Measurements from ENCODE around the gene ASAP2.

ASAP2 gene

DNA sequence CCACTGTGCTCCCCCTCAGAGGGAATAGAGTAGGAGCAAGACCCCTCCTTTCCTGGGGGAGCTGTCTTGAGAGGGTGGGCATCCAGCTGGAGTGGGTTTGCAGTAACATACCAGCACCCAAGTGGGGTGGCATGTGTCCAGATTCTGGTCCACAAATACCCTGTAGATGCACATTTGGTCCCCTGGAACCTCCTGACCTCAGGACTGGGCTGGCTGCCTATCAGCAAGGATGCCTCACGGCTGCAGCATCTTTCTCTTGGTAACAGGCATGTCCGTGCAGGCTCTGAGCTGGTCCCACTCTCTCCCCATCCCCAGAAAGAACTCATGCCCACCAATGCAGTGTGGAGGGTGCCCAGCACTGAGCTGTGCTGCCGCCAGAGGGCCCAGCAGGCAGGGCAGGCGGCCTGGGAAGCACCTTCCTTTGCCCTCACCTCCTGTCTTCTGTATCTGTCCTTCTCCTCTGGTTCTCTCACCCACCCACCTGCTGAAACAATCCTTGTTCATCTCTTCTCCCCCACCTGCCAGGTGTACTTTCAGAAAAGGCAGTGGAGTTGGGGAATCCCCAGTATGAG, 169.3 kb downstream of the ASAP2 start:
- no peaks in the 10 kb centered on the region for H3K9me3 ChIP-seq (ENCODE audit: control insufficient read depth, insufficient read depth, low read length)
- H3K4me3 ChIP-seq (ENCODE audit: low read depth, low read length): no peak overlapping the region
- H3K4me1 ChIP-seq (ENCODE audit: control insufficient read depth, insufficient read depth, low read length): peaks cover 8% of the 10 kb centered on the region
- H3K27me3 ChIP-seq (ENCODE audit: control insufficient read depth, insufficient read depth, low read length): no peaks in the 10 kb centered on the region
- H3K36me3 ChIP-seq (ENCODE audit: control insufficient read depth, insufficient read depth, low read length): peaks cover 5% of the 10 kb centered on the region; the same call in 1 of the 2 replicates
- no peak overlapping the region for H3K27ac ChIP-seq (ENCODE audit: low read depth, low read length)
- no peak overlapping the region for H3K9ac ChIP-seq (ENCODE audit: low read depth, low read length)

DNA sequence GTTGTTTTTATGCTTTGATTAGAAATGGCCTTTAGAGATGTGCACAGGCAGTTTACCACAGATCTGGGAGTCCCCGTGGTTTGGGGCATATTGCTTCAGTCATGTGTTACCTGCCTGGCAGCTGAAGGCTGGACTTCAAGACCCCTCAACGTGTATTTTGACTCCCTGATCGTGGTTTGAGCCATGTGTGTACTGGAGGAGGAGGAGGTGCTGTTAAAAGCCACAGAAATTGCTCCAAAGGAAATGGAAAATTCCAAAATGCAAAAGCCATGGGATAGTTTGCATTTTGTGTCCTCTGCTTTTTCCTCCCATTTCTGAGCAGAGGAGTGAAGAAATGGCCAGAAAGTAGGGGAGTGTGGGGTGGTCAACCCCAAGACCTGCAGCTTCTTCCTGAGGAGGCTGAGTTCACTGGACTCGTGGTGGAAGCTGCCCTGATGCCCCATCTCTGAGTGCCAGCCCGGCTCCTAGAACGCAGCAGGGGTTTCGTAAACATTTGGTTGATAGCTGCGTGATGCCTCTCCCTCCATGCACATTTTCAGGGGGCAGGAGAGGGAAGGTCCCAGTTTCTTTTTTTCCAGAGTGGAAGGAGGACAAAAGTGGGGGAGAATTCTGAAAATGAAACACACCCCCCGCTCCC, 171.0 kb downstream of the ASAP2 start:
- H3K4me1 ChIP-seq (ENCODE audit: control insufficient read depth, insufficient read depth, low read length): peaks cover 8% of the 10 kb centered on the region
- H3K27ac ChIP-seq (ENCODE audit: low read depth, low read length): no peak overlapping the region
- H3K4me3 ChIP-seq (ENCODE audit: low read depth, low read length): no peak overlapping the region
- H3K36me3 ChIP-seq (ENCODE audit: control insufficient read depth, insufficient read depth, low read length): peaks cover 9% of the 10 kb centered on the region; the same call in 1 of the 2 replicates
- H3K9ac ChIP-seq (ENCODE audit: low read depth, low read length): no peak overlapping the region
- H3K9me3 ChIP-seq (ENCODE audit: control insufficient read depth, insufficient read depth, low read length): no peaks in the 10 kb centered on the region
- H3K27me3 ChIP-seq (ENCODE audit: control insufficient read depth, insufficient read depth, low read length): no peaks in the 10 kb centered on the region

DNA sequence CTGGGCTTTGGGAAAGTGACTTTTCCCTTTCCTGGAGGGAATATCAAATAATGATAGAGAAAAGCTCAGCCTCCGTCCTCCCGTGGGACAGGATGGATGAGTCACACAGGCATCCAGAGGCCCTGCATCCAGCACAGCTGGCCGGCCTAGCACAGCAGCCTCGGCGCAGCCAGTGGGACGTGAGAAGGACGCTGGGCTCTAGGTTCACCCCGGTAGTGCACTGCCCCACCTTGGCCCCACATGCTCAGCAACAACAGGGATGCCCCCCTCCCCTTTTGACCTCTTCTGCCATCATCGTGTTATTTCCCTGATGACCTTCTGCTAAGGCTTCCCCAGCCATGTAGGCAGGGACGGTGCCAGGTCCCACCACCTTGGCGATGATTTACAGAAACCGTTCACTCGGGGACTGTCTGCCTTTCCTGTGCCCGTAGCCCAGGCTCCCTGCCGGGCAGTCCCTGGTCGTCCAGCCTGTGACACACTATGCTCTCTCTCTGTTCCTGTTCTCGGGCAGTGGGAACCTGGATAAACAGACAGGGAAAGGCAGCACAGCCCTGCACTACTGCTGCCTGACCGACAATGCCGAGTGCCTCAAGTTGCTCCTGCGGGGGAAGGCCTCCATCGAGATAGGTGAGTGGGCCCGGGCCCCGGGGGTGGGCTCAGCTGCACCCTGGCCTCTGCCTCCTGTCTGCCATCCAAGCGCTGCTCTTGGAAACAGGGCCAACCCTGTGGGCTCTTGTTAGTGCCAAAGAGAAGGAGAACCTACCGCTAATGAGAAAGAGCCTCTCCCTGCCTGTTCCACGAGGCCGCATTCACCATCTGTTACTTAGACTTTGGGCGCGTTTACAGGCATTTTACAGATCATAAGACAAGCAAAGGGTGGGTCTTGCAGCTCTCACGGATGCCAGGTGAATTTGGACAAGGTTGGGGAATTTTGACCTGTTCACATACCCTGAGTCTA, 172.1 kb downstream of the ASAP2 start:
- Histone ChIP-seq H3K4me3 (ENCODE audit: low read depth, low read length) (no peak overlapping the region), H3K9ac (ENCODE audit: low read depth, low read length) (no peak overlapping the region)

DNA sequence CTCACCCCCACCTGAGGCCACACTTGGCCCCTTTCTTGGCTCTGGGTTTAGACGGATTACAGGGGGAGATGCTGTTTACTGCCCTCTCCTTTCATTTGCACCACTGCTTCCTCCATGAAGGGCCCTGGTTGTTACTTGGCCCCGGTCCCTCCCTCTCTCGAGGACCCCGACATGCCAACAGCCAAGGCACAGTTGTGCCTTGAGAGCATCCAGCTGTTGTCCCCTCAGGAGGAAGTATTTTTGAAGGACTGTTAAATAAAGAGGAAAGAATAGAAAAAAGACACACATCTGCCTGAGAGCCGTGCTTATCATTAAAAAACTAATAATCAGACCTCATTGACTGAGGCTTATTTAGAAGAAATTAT, 172.8 kb downstream of the ASAP2 start:
- H3K4me3 ChIP-seq (ENCODE audit: low read depth, low read length): no peak overlapping the region
- no peak overlapping the region for H3K27ac ChIP-seq (ENCODE audit: low read depth, low read length)
- H3K36me3 ChIP-seq (ENCODE audit: control insufficient read depth, insufficient read depth, low read length): peaks cover 9% of the 10 kb centered on the region; the same call in 1 of the 2 replicates
- peaks cover 8% of the 10 kb centered on the region for H3K4me1 ChIP-seq (ENCODE audit: control insufficient read depth, insufficient read depth, low read length)
- no peaks in the 10 kb centered on the region for H3K27me3 ChIP-seq (ENCODE audit: control insufficient read depth, insufficient read depth, low read length)
- no peaks in the 10 kb centered on the region for H3K9me3 ChIP-seq (ENCODE audit: control insufficient read depth, insufficient read depth, low read length)
- no peak overlapping the region for H3K9ac ChIP-seq (ENCODE audit: low read depth, low read length)

More for the DNA sequence above, 172.1 kb downstream of the ASAP2 start:
- Histone ChIP-seq H3K36me3 (ENCODE audit: control insufficient read depth, insufficient read depth, low read length) (peaks cover 9% of the 10 kb centered on the region; the same call in 1 of the 2 replicates), H3K9me3 (ENCODE audit: control insufficient read depth, insufficient read depth, low read length) (no peaks in the 10 kb centered on the region), H3K27ac (ENCODE audit: low read depth, low read length) (peak overlapping the region; percentile 63), H3K27me3 (ENCODE audit: control insufficient read depth, insufficient read depth, low read length) (no peaks in the 10 kb centered on the region), H3K4me1 (ENCODE audit: control insufficient read depth, insufficient read depth, low read length) (peaks cover 8% of the 10 kb centered on the region)

DNA sequence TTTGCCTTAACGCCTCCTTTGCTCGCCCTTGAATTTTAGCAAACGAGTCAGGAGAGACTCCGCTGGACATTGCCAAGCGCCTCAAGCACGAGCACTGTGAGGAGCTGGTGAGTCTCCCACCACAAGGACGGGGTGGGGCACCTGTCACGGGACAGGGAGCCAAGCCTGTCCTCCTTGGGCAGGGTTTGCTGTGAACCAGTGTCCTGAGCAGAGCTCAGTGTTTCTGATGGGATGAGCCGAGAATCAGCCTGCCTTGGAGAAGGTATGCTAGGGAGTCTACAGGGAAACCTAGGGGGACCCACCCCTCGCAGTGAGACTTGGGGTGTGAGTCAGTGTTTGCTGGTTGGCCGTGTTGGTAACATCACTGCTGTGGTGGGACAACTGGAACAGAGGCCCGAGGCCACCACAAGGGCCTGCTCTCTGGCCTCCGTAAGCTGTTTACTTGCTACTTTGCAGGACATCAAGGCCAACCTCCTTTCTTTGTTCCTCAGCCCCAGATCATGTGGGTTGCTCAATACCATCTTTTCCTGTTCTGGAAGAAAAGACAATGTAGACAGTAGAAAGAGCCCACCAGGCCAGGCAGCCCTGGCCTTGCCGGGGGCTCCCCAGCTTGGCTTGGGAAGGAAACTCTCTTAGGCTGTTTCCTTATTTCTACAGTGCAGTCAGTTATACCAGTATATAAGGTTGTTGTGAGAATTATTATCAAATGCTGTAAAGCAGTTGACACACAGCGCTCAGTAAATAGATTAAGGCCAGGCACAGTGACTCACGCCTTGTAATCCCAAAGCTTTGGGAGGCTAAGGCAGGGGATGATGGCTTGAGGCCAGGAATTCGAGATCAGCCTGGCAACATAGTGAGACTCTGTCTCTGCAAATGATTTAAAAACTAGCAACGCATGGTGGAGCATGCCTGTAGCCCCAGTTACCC, 174.4 kb downstream of the ASAP2 start:
- no peaks in the 10 kb centered on the region for H3K9me3 ChIP-seq (ENCODE audit: control insufficient read depth, insufficient read depth, low read length)
- H3K9ac ChIP-seq (ENCODE audit: low read depth, low read length): no peak overlapping the region
- H3K27me3 ChIP-seq (ENCODE audit: control insufficient read depth, insufficient read depth, low read length): no peaks in the 10 kb centered on the region
- H3K27ac ChIP-seq (ENCODE audit: low read depth, low read length): peak overlapping the region; percentile 62
- H3K36me3 ChIP-seq (ENCODE audit: control insufficient read depth, insufficient read depth, low read length): peaks cover 13% of the 10 kb centered on the region; the same call in 1 of the 2 replicates
- peaks cover 8% of the 10 kb centered on the region for H3K4me1 ChIP-seq (ENCODE audit: control insufficient read depth, insufficient read depth, low read length)
- no peak overlapping the region for H3K4me3 ChIP-seq (ENCODE audit: low read depth, low read length)

DNA sequence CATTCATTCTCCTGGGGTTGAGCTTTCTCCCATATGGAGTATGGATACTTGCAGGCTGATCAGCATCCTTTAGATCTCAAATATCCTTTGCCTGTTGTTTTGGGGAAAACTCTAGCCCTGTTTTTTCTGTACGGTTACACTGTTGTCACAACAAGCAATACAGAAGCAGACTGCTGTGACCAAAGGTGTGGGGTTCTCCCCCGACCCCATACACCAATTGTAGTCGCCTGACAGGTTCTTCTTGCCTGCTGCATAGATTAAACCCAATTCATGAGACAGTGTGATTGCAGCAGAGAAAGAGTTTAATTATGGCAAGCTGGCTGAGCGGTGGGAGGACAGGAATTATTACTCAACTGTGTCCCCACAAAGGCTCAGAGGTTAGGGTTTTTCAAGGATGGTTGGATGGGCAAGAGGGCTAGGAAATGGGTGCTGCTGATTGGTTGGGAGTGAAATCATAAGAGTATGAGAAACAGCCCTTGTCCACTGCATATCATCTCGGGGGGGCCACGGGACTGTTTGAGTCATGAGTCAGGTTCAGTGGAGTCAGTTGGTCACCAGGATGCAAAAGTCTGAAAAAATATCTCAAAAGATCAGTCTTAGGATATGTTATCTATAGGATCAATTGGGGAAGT, 176.1 kb downstream of the ASAP2 start:
- no peaks in the 10 kb centered on the region for H3K9me3 ChIP-seq (ENCODE audit: control insufficient read depth, insufficient read depth, low read length)
- H3K36me3 ChIP-seq (ENCODE audit: control insufficient read depth, insufficient read depth, low read length): peaks cover 13% of the 10 kb centered on the region; the same call in 1 of the 2 replicates
- H3K4me3 ChIP-seq (ENCODE audit: low read depth, low read length): no peak overlapping the region
- no peaks in the 10 kb centered on the region for H3K27me3 ChIP-seq (ENCODE audit: control insufficient read depth, insufficient read depth, low read length)
- no peak overlapping the region for H3K27ac ChIP-seq (ENCODE audit: low read depth, low read length)
- no peak overlapping the region for H3K9ac ChIP-seq (ENCODE audit: low read depth, low read length)
- H3K4me1 ChIP-seq (ENCODE audit: control insufficient read depth, insufficient read depth, low read length): peaks cover 5% of the 10 kb centered on the region

DNA sequence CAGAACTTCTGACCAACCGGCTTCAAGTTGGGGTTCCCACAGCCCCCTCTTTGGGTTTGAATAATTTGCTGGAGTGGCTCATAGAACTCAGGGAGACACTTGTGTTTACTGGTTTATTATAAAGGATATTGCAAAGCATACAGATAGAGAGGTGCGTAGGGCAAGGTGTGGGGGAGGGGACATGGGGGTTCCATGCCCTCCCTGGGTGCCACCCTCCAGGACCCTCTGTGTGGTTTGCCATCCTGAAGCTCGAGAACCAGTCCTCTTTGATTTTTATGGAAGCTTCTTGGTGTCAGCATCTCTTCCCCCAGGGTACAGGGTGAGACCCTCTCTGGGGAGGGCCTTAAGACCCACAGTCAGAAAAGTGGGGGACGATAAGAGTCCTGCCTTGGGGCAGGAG, 177.9 kb downstream of the ASAP2 start:
- H3K36me3 ChIP-seq (ENCODE audit: control insufficient read depth, insufficient read depth, low read length): peaks cover 18% of the 10 kb centered on the region; the same call in 1 of the 2 replicates
- H3K4me3 ChIP-seq (ENCODE audit: low read depth, low read length): no peak overlapping the region
- H3K4me1 ChIP-seq (ENCODE audit: control insufficient read depth, insufficient read depth, low read length): no peaks in the 10 kb centered on the region
- no peak overlapping the region for H3K9ac ChIP-seq (ENCODE audit: low read depth, low read length)
- H3K27me3 ChIP-seq (ENCODE audit: control insufficient read depth, insufficient read depth, low read length): no peaks in the 10 kb centered on the region
- H3K27ac ChIP-seq (ENCODE audit: low read depth, low read length): no peak overlapping the region
- no peaks in the 10 kb centered on the region for H3K9me3 ChIP-seq (ENCODE audit: control insufficient read depth, insufficient read depth, low read length)

DNA sequence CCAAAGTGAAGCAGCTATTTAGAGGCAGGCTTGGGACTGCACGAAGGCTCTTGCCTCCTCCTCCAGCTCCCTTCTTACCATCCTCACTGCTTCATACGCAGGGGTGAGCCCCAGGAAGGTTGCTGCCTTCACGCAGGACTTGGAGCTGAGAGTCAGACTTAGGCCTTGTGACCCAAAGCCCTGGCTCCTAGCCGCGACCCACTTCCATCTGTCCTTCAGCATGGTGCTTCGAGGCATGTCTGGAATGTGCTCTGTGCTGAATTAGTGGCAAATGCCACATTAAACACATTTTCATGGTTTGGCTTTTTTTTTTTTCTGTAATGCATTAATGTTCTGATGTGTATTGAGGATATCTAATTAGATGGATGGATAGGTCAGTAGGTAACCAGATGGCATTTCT, 179.2 kb downstream of the ASAP2 start:
- H3K27me3 ChIP-seq (ENCODE audit: control insufficient read depth, insufficient read depth, low read length): no peaks in the 10 kb centered on the region
- no peak overlapping the region for H3K27ac ChIP-seq (ENCODE audit: low read depth, low read length)
- no peaks in the 10 kb centered on the region for H3K4me1 ChIP-seq (ENCODE audit: control insufficient read depth, insufficient read depth, low read length)
- H3K36me3 ChIP-seq (ENCODE audit: control insufficient read depth, insufficient read depth, low read length): peaks cover 14% of the 10 kb centered on the region; the same call in 1 of the 2 replicates
- no peak overlapping the region for H3K9ac ChIP-seq (ENCODE audit: low read depth, low read length)
- H3K4me3 ChIP-seq (ENCODE audit: low read depth, low read length): no peak overlapping the region
- H3K9me3 ChIP-seq (ENCODE audit: control insufficient read depth, insufficient read depth, low read length): no peaks in the 10 kb centered on the region

DNA sequence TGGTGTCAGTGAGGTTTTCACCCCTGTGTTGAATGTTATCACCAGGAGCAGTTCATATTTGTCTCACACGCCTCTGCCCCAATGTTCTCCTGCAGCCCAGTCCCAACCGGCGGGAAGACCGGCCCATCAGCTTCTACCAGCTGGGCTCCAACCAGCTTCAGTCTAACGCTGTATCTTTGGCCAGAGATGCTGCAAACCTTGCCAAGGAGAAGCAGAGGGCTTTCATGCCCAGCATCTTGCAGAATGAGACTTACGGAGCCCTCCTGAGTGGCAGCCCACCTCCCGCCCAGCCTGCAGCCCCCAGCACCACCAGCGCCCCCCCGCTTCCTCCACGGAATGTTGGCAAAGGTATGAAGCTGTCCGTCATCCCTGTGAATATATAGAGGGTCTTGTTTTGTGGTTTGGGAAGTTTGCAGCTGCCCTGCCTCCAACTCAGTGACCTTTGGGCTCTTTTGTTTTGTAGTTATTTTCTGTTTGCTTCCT, 181.6 kb downstream of the ASAP2 start:
- Histone ChIP-seq H3K9me3 (ENCODE audit: control insufficient read depth, insufficient read depth, low read length) (no peaks in the 10 kb centered on the region), H3K4me3 (ENCODE audit: low read depth, low read length) (no peak overlapping the region), H3K9ac (ENCODE audit: low read depth, low read length) (no peak overlapping the region), H3K4me1 (ENCODE audit: control insufficient read depth, insufficient read depth, low read length) (peaks cover 7% of the 10 kb centered on the region), H3K36me3 (ENCODE audit: control insufficient read depth, insufficient read depth, low read length) (peaks cover 10% of the 10 kb centered on the region; the same call in 1 of the 2 replicates), H3K27ac (ENCODE audit: low read depth, low read length) (no peak overlapping the region), H3K27me3 (ENCODE audit: control insufficient read depth, insufficient read depth, low read length) (no peaks in the 10 kb centered on the region)
